GM12892 (cell line): ENCODE results near the gene SLCO2B1.

Experiments used
- POLR2A ChIP-seq: IDR thresholded peaks from 2 replicates; pipeline ENCODE4 v1.6.1; 2011; ENCODE audit warnings: low read depth, low read length, control low read depth
- TAF1 ChIP-seq: IDR thresholded peaks from 2 replicates; pipeline ENCODE4 v1.6.1; 2011; ENCODE audit warnings: low read depth, mild to moderate bottlenecking, control low read depth, low read length, borderline replicate concordance

- TF ChIP-seq TAF1 (no peak), POLR2A (no peak)
These were observed 3.6 kb upstream of the SLCO2B1 start for GRCh38 chr11:75147191-75147874.
